Hepatocyte (in vitro differentiated cells): ENCODE results near the gene SDK1.

Experiments used
- EZH2 ChIP-seq: fragments of 200-600 bp; sonication (generic); IDR thresholded peaks from 2 replicates; pipeline ENCODE4 v1.6.1; 2016; ENCODE audit warnings: antibody characterized with exemption, mild to moderate bottlenecking, borderline replicate concordance
- EZH2phosphoT487 ChIP-seq: fragments of 200-600 bp; sonication (generic); IDR thresholded peaks from one replicate; pipeline ENCODE4 v1.6.1; 2018; ENCODE audit warnings: antibody characterized with exemption, mild to moderate bottlenecking, low read depth, moderate library complexity; ENCODE audit not compliant: unreplicated experiment, severe bottlenecking
- TF ChIP-seq, protein P1 (sequence below): fragments of 200-600 bp; sonication (generic); IDR thresholded peaks from 2 replicates; pipeline ENCODE4 v1.5.1; 2016; ENCODE audit warnings: antibody characterized with exemption, mild to moderate bottlenecking; ENCODE audit not compliant: poor library complexity

- TF ChIP-seq, protein P1, sequence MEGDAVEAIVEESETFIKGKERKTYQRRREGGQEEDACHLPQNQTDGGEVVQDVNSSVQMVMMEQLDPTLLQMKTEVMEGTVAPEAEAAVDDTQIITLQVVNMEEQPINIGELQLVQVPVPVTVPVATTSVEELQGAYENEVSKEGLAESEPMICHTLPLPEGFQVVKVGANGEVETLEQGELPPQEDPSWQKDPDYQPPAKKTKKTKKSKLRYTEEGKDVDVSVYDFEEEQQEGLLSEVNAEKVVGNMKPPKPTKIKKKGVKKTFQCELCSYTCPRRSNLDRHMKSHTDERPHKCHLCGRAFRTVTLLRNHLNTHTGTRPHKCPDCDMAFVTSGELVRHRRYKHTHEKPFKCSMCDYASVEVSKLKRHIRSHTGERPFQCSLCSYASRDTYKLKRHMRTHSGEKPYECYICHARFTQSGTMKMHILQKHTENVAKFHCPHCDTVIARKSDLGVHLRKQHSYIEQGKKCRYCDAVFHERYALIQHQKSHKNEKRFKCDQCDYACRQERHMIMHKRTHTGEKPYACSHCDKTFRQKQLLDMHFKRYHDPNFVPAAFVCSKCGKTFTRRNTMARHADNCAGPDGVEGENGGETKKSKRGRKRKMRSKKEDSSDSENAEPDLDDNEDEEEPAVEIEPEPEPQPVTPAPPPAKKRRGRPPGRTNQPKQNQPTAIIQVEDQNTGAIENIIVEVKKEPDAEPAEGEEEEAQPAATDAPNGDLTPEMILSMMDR, result no peak
- TF ChIP-seq EZH2phosphoT487 (no peak), EZH2 (no peak)
These were observed 911.3 kb downstream of the SDK1 start for GRCh38 chr7:4212376-4212775.
